GM19099 (cell line): ENCODE data around the gene CAPN9.

Experiments
- POLR2A ChIP-seq: IDR thresholded peaks from 3 replicates; pipeline ENCODE4 v1.6.1; 2011; ENCODE audit warnings: low read depth; ENCODE audit not compliant: insufficient read length; ENCODE audit errors: extremely low read depth

The CAPN9 gene

DNA sequence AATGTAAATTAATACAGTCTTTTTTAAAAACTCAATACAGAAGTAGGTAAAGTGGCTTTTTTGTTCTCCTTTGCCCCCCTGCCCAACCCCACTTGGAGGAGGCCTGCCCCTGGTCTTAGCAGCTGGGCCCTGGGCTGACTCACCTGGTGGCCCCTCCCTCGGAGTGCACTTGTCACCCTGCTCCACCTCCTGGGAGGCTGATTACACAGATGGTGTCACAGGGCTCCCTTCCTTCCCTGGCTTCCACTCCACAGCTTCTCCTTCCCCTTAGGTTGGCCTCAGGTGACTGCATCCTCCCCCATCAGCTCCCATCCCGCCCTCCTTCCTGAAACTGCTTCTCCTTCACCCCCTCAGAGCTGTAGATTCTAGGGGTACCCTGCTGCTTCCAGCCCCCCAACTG is 11.7 kb upstream of the CAPN9 start:
- no peak for TF ChIP-seq POLR2A

GRCh38 chr1:230737622-230738262 is 9.4 kb upstream of the CAPN9 start:
- no peak for TF ChIP-seq POLR2A

- TF ChIP-seq POLR2A: no peak
Observed at GRCh38 chr1:230739564-230740290, 7.5 kb upstream of the CAPN9 start.

- no peak for TF ChIP-seq POLR2A
Observed at GRCh38 chr1:230743899-230744298, 3.3 kb upstream of the CAPN9 start.

- TF ChIP-seq POLR2A: no peak
Observed at GRCh38 chr1:230744382-230744781, 2.8 kb upstream of the CAPN9 start.

GRCh38 chr1:230745071-230745470 is 2.1 kb upstream of the CAPN9 start:
- TF ChIP-seq POLR2A: no peak

- TF ChIP-seq POLR2A: no peak
Observed at GRCh38 chr1:230746617-230747016, 571 bp upstream of the CAPN9 start.

GRCh38 chr1:230747890-230748800 is 957 bp downstream of the CAPN9 start:
- no peak for TF ChIP-seq POLR2A

DNA sequence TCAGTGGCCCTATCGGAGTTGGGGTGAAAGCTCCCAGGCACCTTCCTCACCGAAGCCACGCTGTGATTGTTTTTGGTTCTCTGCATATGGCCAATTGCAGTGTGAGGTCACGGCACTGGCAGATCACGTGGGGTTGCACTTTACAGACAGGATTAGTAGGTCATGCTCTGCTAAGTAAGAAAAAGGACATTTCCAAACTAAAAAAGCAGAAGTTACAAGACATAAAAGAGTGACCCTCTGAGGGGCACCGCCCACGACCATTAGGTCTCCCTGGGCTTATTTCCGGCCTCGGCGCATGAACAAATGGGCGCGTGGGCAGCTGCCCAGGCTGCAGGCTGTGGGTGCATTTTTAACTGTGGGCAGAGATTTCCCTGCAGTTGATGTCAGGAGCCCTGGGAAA is 2.0 kb downstream of the CAPN9 start:
- TF ChIP-seq POLR2A: no peak

GRCh38 chr1:230749635-230750034 is 2.4 kb downstream of the CAPN9 start:
- TF ChIP-seq POLR2A: no peak

DNA sequence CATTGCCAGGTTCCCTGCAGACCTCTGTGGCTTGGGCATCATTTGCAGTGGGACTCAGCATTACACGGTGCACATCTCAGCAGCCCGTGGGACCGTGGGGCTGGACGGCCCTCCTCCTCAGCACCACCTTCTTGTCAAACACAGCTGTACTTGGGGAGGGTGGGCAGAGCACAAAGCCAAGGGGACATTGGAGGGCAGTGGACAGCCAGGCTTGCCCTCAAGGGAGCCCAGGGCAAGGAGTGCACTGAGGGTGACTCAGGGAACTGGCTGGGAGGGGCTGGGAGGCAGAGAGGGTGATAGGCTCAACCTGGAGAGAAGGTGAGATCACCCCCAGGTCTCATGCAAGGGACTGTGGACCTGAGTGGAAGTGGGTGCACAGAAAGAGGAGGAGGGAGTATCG is 3.4 kb downstream of the CAPN9 start:
- TF ChIP-seq POLR2A: no peak

GRCh38 chr1:230750986-230751625 is 3.9 kb downstream of the CAPN9 start:
- no peak for TF ChIP-seq POLR2A

DNA sequence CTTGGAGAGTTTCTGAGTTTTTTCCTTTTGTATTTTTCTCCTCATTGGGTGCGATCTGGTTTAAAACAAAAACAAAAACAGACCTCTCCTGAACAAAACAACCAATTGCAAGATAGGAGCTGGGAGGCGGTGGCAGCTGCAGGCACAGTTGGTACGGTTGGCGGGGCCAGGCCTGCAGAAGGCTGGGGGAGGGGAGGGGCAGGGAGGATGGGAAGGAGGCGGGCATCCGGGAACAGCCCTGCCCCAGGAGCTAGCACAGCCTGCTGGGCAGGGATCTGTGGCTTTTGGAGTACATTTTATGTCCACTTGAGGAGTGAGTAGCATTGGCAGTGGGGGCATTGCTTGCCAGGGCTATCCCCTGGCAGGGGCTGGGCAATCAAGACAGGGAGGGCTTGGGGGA is 5.2 kb downstream of the CAPN9 start:
- no peak for TF ChIP-seq POLR2A

- TF ChIP-seq POLR2A: no peak
Observed at GRCh38 chr1:230753191-230753585, 6.0 kb downstream of the CAPN9 start.

GRCh38 chr1:230753586-230754251 is 6.5 kb downstream of the CAPN9 start:
- TF ChIP-seq POLR2A: no peak

DNA sequence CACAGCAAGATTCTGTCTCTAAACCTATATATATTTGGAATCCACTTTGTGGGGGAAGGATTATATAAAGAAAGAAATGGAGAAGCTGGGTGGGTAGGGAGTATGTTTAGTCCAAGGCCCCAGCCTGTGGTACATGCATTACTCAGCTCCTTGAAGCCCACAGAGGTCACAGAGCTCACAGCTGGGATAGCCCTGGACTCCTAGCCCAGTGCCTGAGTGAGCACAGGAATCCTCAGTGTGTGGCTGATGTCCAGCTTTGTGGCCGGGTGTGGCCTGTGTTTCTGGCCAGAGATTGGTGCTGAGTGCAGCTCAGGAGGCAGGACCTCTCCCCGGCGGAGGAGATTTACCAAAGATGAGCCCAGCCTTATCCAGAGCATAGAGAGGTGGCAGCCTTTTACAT is 7.6 kb downstream of the CAPN9 start:
- TF ChIP-seq POLR2A: no peak
